GM23338 (cell line): ENCODE data around the gene ACYP1. TPM values are rescaled to one million over a fixed set of nuclear protein-coding genes. Genes with fewer than 3 reads are reported as not detected.

Experiments used
- polyA plus RNA-seq: library from polyadenylated mRNA; unstranded; fragments of >200 nt; fragmentation: Nextera tagmentation; extraction: Ambion mirVana; gene quantifications from 2 replicates; pipeline ENCODE4 v1.2.1, GENCODE V29; 2016
- small RNA-seq: library from RNA; depleted of rRNA; stranded (forward); fragments of <200 nt; gene quantifications from one replicate; pipeline ENCODE3, GENCODE V24; 2014; ENCODE audit warnings: low replicate concordance
- total RNA-seq: library from RNA; depleted of rRNA; stranded (reverse); fragments of >200 nt; shearing (Covaris generic); gene quantifications from 2 replicates; pipeline ENCODE4 v1.2.3, GENCODE V29; 2014; rRNA removed

ACYP1 gene
- total and polyA plus RNA-seq, 2 experiments from 2014 or later = 18.4 to 104 TPM

Small RNA genes lying within 50 kb of the gene (small RNA-seq; reads per million reads assigned to genes)
- gene RNU6-689P = not detected

Other genes starting within 250 kb of the ACYP1 start
- 0.31 TPM in 1 of 2 replicates, not detected in the other for gene PROX2, start 187.9 kb downstream of the ACYP1 start, total RNA-seq
- gene PROX2, start 187.9 kb downstream of the ACYP1 start, polyA plus RNA-seq = 0.06 and 0.09 TPM in 2 replicates
- 102 and 106 TPM in 2 replicates for gene DLST, start 182.1 kb downstream of the ACYP1 start, total RNA-seq
- gene DLST, start 182.1 kb downstream of the ACYP1 start, polyA plus RNA-seq = 11.2 TPM in 2 replicates
- 6.5 and 11.6 TPM in 2 replicates for gene RPS6KL1, start 140.8 kb downstream of the ACYP1 start, total RNA-seq
- gene RPS6KL1, start 140.8 kb downstream of the ACYP1 start, polyA plus RNA-seq = 4.6 and 5.6 TPM in 2 replicates
- 6.3 and 9.5 TPM in 2 replicates for gene PGF, start 108.4 kb downstream of the ACYP1 start, total RNA-seq
- gene PGF, start 108.4 kb downstream of the ACYP1 start, polyA plus RNA-seq = 2.9 and 5.1 TPM in 2 replicates
- 39.2 and 41.4 TPM in 2 replicates for gene EIF2B2, start 61.1 kb downstream of the ACYP1 start, total RNA-seq
- gene EIF2B2, start 61.1 kb downstream of the ACYP1 start, polyA plus RNA-seq = 36.4 and 40.5 TPM in 2 replicates
- gene MLH3, start 12.6 kb downstream of the ACYP1 start, total RNA-seq = 14.7 and 14.8 TPM in 2 replicates
- gene MLH3, start 12.6 kb downstream of the ACYP1 start, polyA plus RNA-seq = 8.6 and 10.7 TPM in 2 replicates
- gene ZC2HC1C, start 5.6 kb upstream of the ACYP1 start, total RNA-seq = 0.90 and 3.7 TPM in 2 replicates
- 2.8 and 3.7 TPM in 2 replicates for gene ZC2HC1C, start 5.6 kb upstream of the ACYP1 start, polyA plus RNA-seq
- gene NEK9, start 63.0 kb upstream of the ACYP1 start, total RNA-seq = 31.1 and 37.3 TPM in 2 replicates
- 13.9 and 16.3 TPM in 2 replicates for gene NEK9, start 63.0 kb upstream of the ACYP1 start, polyA plus RNA-seq
- 196 and 237 TPM in 2 replicates for gene TMED10, start 112.6 kb upstream of the ACYP1 start, total RNA-seq
- 144 and 180 TPM in 2 replicates for gene TMED10, start 112.6 kb upstream of the ACYP1 start, polyA plus RNA-seq
- 39.7 and 47.3 TPM in 2 replicates for gene FOS, start 214.8 kb upstream of the ACYP1 start, total RNA-seq
- 48.6 and 54.8 TPM in 2 replicates for gene FOS, start 214.8 kb upstream of the ACYP1 start, polyA plus RNA-seq